Stimulated activated CD8-positive, alpha-beta memory T cell treated with anti-CD3 and anti-CD28 coated beads, Interleukin-12 subunit alpha, Interleukin-12 subunit beta, amount 100 ng/mL, for 1 hour (primary cell): ENCODE results near the gene CPZ.
"Not testable (repeated sequence)": the region's sequence is repeated elsewhere in the genome, so short reads cannot be mapped to it uniquely, and the experiment has no call there.

ENCODE experiments used
- DNase-seq: peaks from one replicate; pipeline ENCODE4 v3.0.0-alpha.2; 2020; ENCODE audit warnings: low read depth

The CPZ gene

DNA sequence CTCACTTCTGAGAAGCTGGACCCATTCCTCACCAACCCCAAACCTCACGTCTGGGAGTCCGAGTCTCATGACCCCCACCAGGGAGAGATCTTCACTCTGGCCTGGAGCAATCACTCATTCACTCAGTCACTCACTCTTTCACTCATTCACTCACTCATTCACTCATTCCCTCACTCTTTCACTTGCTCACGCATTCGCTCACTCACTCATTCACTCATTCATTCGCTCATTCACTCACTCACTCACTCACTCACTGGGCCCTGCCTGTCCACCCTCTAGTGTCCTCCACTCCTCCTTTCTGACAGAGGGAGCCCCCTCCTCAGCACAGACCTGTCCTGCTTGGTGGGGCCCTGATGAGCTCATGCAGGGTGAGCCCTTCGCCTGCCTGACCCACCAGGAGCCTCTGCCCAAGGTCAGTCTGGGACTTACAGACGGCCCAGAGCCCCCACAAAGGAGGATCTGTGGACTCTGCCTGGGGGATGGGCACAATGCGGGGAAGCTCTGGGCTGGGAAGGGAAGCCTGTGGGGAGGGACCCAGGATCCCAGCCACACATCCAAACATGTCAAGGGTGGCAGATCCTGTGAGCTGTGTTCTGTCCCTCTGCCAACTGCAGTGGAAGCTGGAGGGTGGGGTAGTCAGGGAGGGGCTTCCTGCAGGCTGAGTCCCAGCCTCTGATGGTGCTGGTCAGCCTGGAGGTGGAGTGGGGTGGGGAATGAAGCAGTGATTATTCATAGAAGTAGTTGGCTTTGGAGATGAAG, 18.5 kb downstream of the CPZ start:
- no peak for DNase-seq

DNA sequence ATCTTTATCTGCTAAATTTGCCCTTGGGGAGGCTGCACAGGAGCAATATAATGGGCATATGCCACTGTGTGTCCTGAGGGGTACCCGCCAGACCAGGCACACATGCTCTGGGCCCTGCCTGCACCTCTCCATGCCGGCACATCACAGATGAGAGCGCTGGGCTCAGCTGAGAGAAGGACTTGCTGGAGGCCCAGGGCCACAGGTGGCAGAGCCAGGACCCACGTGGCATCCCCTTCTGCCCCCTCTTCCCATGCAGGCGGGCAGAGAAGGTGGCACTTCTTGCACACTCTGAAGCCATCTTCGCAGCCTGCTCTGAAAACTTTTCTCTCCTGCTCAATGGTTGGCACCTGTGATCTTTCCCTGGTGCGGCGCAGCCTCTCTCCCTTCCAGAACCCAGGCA, 20.1 kb downstream of the CPZ start:
- DNase-seq, result no peak

DNA sequence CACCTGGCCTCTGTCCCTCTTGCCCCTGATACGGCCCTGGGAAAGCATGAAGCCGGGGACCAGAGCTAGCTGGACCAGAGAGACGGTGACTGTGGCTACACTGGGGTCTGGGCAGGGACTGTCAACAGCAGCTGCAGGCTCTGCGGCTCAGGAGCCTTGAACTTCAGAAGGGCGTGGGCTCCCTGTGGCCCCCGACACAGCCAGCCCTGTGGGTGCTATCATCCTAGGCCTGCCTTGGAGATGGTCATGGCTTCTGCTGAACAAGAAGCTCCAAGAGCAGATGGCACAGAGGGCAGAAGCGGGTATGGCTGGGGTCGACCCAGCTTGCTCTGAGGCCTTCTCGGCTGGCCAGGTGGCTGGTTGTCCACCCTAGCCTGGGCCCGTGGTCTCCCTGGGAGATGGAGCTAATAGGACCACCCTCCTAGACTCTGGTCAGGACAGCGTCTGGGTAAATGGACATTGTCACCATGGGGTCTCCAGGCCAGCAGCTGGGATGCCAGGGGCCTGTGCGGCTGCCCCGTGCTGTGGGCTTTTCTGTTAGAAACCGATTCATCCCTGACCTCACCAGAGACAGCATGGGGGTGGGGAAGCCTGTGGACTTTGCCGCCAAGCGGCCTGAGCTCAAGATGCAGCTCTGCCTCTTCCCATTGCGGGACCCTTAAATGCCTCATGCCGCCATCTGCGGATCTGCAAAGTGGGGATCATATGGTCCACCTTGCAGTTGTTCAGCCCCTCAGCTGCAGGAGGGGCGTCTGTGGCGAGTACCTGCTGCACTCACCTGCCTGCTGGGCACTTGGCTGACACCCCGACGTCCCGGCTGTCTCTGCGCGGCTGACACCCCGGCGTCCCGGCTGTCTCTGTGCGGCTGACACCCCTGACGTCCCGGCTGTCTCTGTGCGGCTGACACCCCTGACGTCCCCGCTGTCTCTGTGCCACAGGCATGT, 21.1 kb downstream of the CPZ start:
- no peak for DNase-seq

GRCh38 chr4:8614365-8615193, 22.0 kb downstream of the CPZ start:
- no peak for DNase-seq

DNA sequence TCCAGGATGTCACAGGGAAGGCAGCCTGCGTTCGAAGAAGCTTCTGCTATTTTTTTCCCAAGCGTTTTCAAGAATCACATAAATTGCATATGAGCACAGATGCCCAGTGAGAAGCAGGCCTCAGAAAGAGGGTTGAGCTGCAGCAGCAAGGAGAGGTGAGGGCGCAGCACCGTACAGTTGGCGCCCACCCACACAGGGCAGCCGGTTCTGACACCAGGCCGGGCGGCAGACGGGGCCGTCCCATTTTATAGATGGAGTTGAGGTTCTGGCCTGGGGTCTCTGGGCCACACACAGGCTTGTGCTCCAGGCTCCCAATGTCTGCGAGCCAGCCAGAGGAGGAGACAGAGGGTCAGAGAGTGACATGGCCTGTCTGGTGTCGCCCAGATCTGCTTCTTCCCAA, 22.8 kb downstream of the CPZ start:
- no peak for DNase-seq

GRCh38 chr4:8615921-8616787, 23.6 kb downstream of the CPZ start:
- no peak for DNase-seq

GRCh38 chr4:8616831-8617230, 24.3 kb downstream of the CPZ start:
- no peak for DNase-seq

GRCh38 chr4:8617486-8618040, 25.0 kb downstream of the CPZ start:
- DNase-seq, result no peak

DNA sequence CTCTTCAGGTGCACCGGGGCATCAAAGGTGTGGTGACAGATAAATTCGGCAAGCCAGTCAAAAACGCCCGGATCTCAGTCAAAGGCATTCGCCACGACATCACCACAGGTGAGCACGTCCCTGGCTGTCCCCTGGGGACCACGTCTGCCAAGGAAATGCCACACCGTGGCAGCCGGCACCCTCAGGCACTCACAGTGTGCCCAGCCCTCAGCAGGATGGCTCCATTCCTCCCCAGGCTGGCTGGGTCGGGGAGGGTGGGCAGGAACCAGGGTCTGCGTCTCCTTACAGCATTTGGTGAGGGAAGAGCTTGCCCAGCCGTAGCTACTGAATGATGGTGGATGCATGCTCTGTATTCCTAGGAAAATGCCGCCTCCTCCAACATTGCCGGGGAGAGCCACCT, 25.9 kb downstream of the CPZ start:
- no peak for DNase-seq

GRCh38 chr4:8618961-8619720, 26.6 kb downstream of the CPZ start:
- no peak for DNase-seq

- DNase-seq, result not testable (repeated sequence)
These were observed 28.6 kb downstream of the CPZ start for GRCh38 chr4:8621135-8621534.

GRCh38 chr4:8624601-8625272, 32.2 kb downstream of the CPZ start:
- not testable (repeated sequence) for DNase-seq

- DNase-seq, result not testable (repeated sequence)
These were observed 37.8 kb downstream of the CPZ start for GRCh38 chr4:8630240-8630905.

GRCh38 chr4:8631896-8632295, 39.3 kb downstream of the CPZ start:
- DNase-seq, result not testable (repeated sequence)

- DNase-seq, result not testable (repeated sequence)
These were observed 42.2 kb downstream of the CPZ start for GRCh38 chr4:8634773-8635172.

DNA sequence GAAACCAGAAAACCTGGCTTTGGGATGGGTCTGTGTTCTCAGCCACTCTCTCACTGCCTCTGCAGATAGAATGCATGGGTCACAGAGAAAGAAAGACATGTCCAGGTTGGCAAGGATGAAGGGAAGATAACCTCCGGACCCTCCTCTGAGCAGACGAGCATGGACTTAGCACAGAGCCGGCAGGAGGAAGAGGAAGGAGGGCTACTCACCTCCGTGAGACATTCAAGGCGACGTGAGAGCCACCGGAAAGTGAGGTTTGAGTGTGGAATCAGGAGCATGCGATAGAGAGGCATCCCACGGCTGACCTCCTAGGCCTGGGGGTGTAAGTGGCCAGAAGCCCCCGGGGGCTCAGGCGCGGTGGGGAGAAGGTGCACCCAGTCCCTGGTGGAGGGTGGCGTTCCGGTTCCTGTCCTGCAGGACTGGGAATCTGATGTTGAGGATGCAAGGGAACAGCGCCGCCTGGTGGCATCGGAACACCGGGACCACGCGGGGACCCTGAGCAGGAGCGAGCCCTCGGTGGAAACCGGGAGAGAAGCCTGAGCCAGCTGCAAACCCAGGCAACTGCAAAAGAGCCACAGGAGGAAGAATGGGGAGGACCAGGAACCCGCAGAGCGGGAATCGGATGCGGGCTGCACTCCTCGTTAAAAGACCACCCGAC, 43.5 kb downstream of the CPZ start:
- DNase-seq, result not testable (repeated sequence)

- no peak for DNase-seq
These were observed 45.0 kb downstream of the CPZ start for GRCh38 chr4:8637456-8637984.

DNA sequence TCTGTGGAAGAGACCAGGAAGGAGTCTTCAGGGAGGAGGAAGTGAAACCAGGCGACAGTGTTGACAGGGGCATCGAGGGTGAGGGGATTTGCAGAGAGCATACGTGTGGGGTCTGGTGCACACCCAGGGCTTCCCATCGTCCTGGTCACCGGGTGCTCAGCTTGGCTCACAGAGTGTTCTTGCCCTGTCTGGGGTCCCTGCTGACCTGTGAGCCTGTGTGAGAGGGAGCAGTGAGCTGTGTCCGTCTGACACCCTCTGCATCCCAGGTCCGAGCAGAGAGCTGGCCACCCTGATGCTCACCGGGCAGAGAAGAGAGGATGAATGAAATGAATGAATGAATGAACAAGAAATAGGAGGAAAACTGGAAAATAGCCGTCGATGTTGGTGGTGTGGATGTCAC, 46.5 kb downstream of the CPZ start:
- no peak for DNase-seq
